WI38 (cell line): Measurements from ENCODE around the gene GLT6D1.

Experiments
- H3K4me3 ChIP-seq: 2 replicates; pipeline ENCODE4 v1.5.1; 2011; ENCODE audit warnings: low read depth, mild to moderate bottlenecking, control low read depth, low read length
- TF ChIP-seq, protein P1 (sequence below): IDR thresholded peaks from 2 replicates; pipeline ENCODE4 v1.5.1; 2012; ENCODE audit warnings: low read depth, mild to moderate bottlenecking, control low read depth, low read length

The GLT6D1 gene

DNA sequence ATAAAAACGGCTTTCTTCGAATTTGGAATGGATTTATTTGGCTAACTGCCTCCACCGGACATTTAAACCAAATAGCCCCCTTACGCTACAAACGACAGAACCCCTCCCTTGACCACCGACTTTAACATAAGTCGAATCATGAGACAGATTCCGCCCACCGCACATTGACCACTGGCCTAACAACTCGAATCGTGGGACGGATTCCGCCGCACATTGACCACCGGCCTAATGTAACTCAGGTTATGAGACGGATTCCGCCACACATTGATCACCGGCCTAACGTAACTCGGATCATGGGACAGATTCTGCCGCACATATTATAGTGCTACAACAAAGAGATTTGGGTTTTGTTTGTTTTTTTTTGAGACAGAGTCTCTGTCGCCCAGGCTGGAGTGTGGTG is 21.1 kb upstream of the GLT6D1 start:
- TF ChIP-seq, protein P1, sequence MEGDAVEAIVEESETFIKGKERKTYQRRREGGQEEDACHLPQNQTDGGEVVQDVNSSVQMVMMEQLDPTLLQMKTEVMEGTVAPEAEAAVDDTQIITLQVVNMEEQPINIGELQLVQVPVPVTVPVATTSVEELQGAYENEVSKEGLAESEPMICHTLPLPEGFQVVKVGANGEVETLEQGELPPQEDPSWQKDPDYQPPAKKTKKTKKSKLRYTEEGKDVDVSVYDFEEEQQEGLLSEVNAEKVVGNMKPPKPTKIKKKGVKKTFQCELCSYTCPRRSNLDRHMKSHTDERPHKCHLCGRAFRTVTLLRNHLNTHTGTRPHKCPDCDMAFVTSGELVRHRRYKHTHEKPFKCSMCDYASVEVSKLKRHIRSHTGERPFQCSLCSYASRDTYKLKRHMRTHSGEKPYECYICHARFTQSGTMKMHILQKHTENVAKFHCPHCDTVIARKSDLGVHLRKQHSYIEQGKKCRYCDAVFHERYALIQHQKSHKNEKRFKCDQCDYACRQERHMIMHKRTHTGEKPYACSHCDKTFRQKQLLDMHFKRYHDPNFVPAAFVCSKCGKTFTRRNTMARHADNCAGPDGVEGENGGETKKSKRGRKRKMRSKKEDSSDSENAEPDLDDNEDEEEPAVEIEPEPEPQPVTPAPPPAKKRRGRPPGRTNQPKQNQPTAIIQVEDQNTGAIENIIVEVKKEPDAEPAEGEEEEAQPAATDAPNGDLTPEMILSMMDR, result no peak
- H3K4me3 ChIP-seq, result no peak overlapping the region

DNA sequence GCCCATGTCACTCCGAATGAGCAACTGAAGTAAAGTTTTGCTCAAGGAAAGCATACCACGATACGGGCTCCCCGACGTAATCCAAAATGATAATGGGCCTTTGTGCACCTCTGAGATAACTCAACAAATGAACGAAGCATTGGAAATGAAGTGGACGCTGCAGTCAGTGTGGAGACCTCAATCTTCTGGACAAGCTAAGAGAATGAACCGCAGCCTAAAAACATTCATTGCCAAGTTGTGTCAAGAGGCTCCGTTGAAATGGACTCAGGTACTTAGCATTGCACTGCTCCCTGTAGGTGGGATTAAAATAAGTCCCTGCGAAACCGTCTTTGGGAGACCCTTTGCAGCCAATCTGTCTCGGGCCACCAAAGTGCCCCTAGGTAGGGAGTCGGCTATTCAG is 19.9 kb upstream of the GLT6D1 start:
- TF ChIP-seq, protein P1, result no peak
- no peak overlapping the region for H3K4me3 ChIP-seq

DNA sequence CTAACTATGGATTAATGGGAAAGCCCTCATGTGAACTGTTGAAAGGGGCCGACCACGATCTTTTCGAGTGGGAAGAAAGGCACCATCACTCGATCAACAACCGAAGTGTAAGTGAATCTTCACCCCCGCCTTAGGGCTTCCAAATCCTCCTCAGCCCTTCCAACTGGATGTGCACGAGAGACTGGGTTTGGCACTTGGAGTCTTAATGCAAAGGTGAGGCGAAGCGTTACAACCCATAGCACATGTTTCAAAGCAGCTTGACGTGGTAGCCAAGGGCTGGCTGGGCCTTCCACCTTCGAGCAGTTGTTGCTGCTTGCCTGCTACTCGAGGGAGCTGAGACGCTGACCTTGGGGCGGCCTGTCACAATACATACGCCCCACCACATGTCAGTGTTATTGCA is 18.1 kb upstream of the GLT6D1 start:
- TF ChIP-seq, protein P1, result no peak
- no peak overlapping the region for H3K4me3 ChIP-seq

DNA sequence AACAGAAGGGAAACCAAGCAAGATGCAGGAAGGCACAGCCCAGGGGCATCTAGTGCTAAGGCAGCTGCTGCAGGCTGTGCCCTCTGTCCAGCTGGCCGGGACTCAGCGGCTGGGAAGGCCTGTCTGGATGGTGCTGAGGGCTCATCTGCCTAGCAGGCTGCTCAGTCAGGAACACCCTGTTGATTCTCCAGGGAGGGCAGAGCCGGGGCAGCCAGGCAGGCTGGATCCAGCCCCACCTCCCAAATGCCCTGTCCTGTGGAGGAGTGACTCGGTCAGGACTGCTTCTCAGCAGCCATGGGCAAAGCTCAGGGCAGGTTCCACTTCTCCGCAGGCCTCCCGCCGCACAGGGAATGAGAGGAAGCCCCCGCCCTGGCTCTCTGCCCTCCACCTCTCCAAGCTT is 16.0 kb upstream of the GLT6D1 start:
- TF ChIP-seq, protein P1, result no peak
- H3K4me3 ChIP-seq, result no peak overlapping the region

DNA sequence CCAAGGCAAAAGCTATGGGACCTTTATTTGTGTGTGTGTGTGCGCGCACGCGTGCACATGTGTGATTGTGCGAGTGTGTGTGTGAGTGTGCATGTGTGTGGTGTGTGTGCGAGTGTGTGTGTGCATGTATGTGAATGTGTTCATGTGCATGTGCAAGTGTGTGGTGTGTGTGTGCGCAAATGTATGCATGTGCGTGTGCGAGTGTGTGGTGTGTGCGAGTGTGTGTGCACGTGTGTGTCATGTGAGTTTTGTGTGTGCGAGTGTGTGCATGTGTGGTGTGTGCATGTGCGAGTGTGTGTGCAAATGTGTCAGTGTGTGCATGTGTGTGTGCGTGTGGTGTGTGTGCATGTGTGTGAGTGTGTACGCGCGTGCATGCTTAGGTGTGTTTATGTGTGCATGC is 11.1 kb upstream of the GLT6D1 start:
- TF ChIP-seq, protein P1, result no peak

DNA sequence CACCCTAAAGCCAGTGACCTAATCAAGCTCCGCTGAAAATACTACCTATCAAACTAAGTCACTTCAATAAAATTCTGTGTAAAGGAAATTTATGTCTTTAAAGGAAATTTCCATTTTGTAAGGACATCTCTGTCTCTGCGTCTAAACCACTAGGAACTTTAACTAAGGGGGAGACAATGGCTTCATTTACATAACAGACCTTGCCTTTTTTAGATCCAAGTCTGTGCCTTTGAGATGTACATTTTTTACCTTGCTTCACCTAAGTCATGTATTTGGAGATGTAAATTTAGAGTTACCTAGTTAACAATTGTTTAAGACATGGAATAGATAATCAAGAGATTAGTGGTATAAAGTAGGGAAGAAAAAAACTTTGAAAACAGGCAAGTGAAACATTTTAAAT is 10.2 kb upstream of the GLT6D1 start:
- TF ChIP-seq, protein P1, result no peak
- no peak overlapping the region for H3K4me3 ChIP-seq

More for the DNA sequence above, 11.1 kb upstream of the GLT6D1 start:
- H3K4me3 ChIP-seq, result no peak overlapping the region

DNA sequence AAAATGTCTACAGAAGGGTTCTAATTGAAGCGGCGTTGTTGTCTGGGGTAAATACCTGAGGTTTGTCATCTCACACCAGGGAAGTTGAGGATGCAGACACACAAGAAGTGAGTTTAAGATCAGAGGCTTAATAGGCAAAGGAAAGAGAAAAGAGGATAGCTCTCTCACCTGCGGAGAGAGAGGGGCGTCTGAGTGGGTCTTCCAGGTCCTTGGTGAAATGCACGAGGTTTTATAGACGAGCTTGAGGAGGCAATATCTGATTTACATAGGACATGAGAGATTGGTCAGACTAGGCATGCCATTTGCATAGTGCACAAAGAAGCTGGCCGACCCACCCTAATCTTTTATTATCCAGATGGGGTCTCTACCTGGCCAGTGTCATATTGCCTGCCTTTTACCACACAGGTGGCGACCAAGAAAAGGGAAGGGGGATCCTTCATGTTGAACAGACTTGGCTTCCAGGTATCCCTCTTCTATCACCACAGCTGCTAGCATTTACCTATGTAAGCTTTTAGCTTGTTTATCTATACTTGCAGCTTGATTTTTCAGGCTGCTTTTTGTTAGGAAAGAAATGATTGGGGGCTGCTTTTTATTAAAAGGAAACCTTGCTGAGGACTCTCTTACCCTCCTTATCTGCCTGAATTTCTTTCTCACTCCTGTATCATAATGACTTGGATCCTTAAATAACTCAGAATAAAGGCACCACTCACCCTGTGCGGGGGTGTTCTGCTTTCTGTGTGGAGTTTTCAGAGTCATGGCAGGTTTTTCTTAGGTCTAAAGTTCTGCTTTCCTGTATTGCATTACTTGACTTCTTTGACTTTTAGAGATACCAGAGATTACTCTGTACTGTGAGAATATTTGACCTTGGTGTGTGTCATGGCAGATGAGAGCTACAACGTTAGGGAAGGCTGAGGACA is 9.4 kb upstream of the GLT6D1 start:
- TF ChIP-seq, protein P1, result no peak
- H3K4me3 ChIP-seq, result no peak overlapping the region
